NCI-H146 treated with DMSO at 0.1 percent for 48 hours (cell line): ENCODE results near the gene FBLN1.
"Not testable (repeated sequence)": the region's sequence is repeated elsewhere in the genome, so short reads cannot be mapped to it uniquely, and the experiment has no call there.

Source experiments
- DNase-seq: peaks from one replicate; lab custom pipeline; 2025; ENCODE audit not compliant: unreplicated experiment; lab: John Stamatoyannopoulos, UW

FBLN1 gene

GRCh38 chr22:45502215-45503049 is at the start of gene FBLN1:
Gene FBLN1, plus strand, starts transcription at chr22:45502883. Its CDS starts 103 bp downstream, at chr22:45502986.
- DNase-seq, result no peak

GRCh38 chr22:45453764-45454163 is 48.9 kb upstream of the FBLN1 start:
- DNase-seq, result no peak

GRCh38 chr22:45454275-45454674 is 48.4 kb upstream of the FBLN1 start:
- DNase-seq, result no peak

- DNase-seq, result no peak
Observed at GRCh38 chr22:45455212-45455611, 47.5 kb upstream of the FBLN1 start.

- DNase-seq, result no peak
Observed at GRCh38 chr22:45455621-45456020, 47.1 kb upstream of the FBLN1 start.

- no peak for DNase-seq
Observed at GRCh38 chr22:45456811-45457210, 45.9 kb upstream of the FBLN1 start.

GRCh38 chr22:45458532-45458931 is 44.2 kb upstream of the FBLN1 start:
- DNase-seq, result no peak

- no peak for DNase-seq
Observed at GRCh38 chr22:45459235-45459634, 43.4 kb upstream of the FBLN1 start.

GRCh38 chr22:45460288-45461109 is 42.2 kb upstream of the FBLN1 start:
- DNase-seq, result no peak

- no peak for DNase-seq
Observed at GRCh38 chr22:45462034-45462655, 40.5 kb upstream of the FBLN1 start.

- not testable (repeated sequence) for DNase-seq
Observed at GRCh38 chr22:45463691-45464090, 39.0 kb upstream of the FBLN1 start.

- no peak for DNase-seq
Observed at GRCh38 chr22:45465633-45466032, 37.0 kb upstream of the FBLN1 start.

- DNase-seq, result no peak
Observed at GRCh38 chr22:45468872-45469271, 33.8 kb upstream of the FBLN1 start.

GRCh38 chr22:45469281-45470073 is 33.2 kb upstream of the FBLN1 start:
- no peak for DNase-seq

GRCh38 chr22:45470871-45471270 is 31.8 kb upstream of the FBLN1 start:
- no peak for DNase-seq

- no peak for DNase-seq
Observed at GRCh38 chr22:45472426-45472825, 30.3 kb upstream of the FBLN1 start.

GRCh38 chr22:45473626-45474237 is 29.0 kb upstream of the FBLN1 start:
- no peak for DNase-seq

- no peak for DNase-seq
Observed at GRCh38 chr22:45475063-45475747, 27.5 kb upstream of the FBLN1 start.

GRCh38 chr22:45475851-45476514 is 26.7 kb upstream of the FBLN1 start:
- DNase-seq, result no peak
